Measurements from ENCODE around the gene ATP13A5.

DNA sequence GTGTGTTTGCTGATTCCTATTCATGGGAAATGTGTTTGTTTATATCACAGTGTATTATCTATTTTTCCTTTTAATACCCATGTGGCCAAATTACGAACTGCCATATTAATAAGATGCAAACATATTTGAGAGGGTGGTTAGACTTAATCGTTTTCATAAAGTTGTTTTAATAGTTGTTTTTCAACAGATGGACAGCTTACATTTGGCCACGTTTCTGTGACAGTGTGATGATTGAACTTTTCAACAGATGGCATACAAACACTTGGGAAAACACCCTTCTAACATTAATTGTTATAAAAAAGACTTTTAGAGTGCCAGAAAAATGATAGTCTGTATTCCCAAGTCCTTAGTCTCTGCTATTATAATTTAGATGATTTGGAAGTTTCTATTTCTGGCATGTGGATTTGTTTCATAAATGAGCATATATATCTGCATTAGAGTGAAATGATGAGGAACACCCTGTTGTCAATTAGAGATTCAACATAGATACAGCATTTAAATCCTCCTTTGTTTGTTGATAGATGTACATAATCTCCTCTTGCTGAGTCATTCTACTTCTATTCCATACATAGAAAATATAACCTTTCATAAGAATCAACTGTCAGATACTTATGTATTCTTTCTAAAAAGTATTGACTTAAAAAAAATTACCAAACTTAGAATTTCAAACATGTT is 124.4 kb downstream of the ATP13A5 start:
- TF ChIP-seq, protein P1, sequence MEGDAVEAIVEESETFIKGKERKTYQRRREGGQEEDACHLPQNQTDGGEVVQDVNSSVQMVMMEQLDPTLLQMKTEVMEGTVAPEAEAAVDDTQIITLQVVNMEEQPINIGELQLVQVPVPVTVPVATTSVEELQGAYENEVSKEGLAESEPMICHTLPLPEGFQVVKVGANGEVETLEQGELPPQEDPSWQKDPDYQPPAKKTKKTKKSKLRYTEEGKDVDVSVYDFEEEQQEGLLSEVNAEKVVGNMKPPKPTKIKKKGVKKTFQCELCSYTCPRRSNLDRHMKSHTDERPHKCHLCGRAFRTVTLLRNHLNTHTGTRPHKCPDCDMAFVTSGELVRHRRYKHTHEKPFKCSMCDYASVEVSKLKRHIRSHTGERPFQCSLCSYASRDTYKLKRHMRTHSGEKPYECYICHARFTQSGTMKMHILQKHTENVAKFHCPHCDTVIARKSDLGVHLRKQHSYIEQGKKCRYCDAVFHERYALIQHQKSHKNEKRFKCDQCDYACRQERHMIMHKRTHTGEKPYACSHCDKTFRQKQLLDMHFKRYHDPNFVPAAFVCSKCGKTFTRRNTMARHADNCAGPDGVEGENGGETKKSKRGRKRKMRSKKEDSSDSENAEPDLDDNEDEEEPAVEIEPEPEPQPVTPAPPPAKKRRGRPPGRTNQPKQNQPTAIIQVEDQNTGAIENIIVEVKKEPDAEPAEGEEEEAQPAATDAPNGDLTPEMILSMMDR (conservative IDR thresholded peaks at IDR 0.05; ENCODE audit: low read depth in 2 of 2): no peak
- TF ChIP-seq STAT1 (IDR thresholded peaks at IDR 0.05; ENCODE audit: unreplicated experiment) (no peak), POLR2AphosphoS5 (IDR thresholded peaks at IDR 0.05; ENCODE audit: low read depth) (no peak), EZH2 (IDR thresholded peaks at IDR 0.05; ENCODE audit: low read depth, unreplicated experiment) (no peak), JUNB (IDR thresholded peaks at IDR 0.05; ENCODE audit: unreplicated experiment) (no peak), EZH2phosphoT487 (IDR thresholded peaks at IDR 0.05; ENCODE audit: unreplicated experiment) (no peak), ZNF331 (CRISPR knock-in tag; IDR thresholded peaks at IDR 0.05; ENCODE audit: low read depth) (no peak), NANOG (IDR thresholded peaks at IDR 0.05; ENCODE audit: borderline replicate concordance) (no peak), ZNF114 (CRISPR knock-in tag; IDR thresholded peaks at IDR 0.05) (no peak)
- TF ChIP-seq, protein P2, sequence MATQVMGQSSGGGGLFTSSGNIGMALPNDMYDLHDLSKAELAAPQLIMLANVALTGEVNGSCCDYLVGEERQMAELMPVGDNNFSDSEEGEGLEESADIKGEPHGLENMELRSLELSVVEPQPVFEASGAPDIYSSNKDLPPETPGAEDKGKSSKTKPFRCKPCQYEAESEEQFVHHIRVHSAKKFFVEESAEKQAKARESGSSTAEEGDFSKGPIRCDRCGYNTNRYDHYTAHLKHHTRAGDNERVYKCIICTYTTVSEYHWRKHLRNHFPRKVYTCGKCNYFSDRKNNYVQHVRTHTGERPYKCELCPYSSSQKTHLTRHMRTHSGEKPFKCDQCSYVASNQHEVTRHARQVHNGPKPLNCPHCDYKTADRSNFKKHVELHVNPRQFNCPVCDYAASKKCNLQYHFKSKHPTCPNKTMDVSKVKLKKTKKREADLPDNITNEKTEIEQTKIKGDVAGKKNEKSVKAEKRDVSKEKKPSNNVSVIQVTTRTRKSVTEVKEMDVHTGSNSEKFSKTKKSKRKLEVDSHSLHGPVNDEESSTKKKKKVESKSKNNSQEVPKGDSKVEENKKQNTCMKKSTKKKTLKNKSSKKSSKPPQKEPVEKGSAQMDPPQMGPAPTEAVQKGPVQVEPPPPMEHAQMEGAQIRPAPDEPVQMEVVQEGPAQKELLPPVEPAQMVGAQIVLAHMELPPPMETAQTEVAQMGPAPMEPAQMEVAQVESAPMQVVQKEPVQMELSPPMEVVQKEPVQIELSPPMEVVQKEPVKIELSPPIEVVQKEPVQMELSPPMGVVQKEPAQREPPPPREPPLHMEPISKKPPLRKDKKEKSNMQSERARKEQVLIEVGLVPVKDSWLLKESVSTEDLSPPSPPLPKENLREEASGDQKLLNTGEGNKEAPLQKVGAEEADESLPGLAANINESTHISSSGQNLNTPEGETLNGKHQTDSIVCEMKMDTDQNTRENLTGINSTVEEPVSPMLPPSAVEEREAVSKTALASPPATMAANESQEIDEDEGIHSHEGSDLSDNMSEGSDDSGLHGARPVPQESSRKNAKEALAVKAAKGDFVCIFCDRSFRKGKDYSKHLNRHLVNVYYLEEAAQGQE (IDR thresholded peaks at IDR 0.05; ENCODE audit: unreplicated experiment): no peak
- TF ChIP-seq, protein P3, sequence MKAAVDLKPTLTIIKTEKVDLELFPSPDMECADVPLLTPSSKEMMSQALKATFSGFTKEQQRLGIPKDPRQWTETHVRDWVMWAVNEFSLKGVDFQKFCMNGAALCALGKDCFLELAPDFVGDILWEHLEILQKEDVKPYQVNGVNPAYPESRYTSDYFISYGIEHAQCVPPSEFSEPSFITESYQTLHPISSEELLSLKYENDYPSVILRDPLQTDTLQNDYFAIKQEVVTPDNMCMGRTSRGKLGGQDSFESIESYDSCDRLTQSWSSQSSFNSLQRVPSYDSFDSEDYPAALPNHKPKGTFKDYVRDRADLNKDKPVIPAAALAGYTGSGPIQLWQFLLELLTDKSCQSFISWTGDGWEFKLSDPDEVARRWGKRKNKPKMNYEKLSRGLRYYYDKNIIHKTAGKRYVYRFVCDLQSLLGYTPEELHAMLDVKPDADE (IDR thresholded peaks at IDR 0.05): no peak
